Thoracic aorta (tissue), 2 donors: ENCODE results near the gene EEIG1. TPM values are rescaled to one million over a fixed set of nuclear protein-coding genes. Genes with fewer than 3 reads are reported as not detected.

ENCODE experiments used
- ATAC-seq: fragments of 150-250 bp; one replicate; pipeline ENCODE4 v1.8.0; 2017; ENCODE audit warnings: low read depth; ENCODE audit not compliant: insufficient number of reproducible peaks, low FRiP score
- DNase-seq: peaks from one replicate; pipeline ENCODE4 v3.0.0-alpha.2; 2020; ENCODE audit warnings: low spot score
- H3K27ac ChIP-seq, 2 donors: fragments of 200-600 bp; sonication (generic); 1 replicate in 1 of 2; 2 replicates in 1 of 2; pipeline ENCODE4 v1.5.1; 2016; ENCODE audit warnings: mild to moderate bottlenecking in 2 of 2, moderate library complexity in 2 of 2
- H3K27me3 ChIP-seq: fragments of 200-600 bp; sonication (generic); replicated peaks from 2 replicates; pipeline ENCODE4 v1.6.0; 2016; ENCODE audit warnings: mild to moderate bottlenecking; ENCODE audit not compliant: insufficient read depth
- H3K36me3 ChIP-seq: fragments of 200-600 bp; sonication (generic); one replicate; pipeline ENCODE4 v1.5.1; 2016
- H3K4me1 ChIP-seq, 2 donors: fragments of 200-600 bp; sonication (generic); 1 replicate in 1 of 2; 2 replicates in 1 of 2; pipeline versions ENCODE4 v1.5.1 to v1.6.0; 2016; ENCODE audit warnings: low read depth in 2 of 2, mild to moderate bottlenecking in 1 of 2; ENCODE audit not compliant: control insufficient read depth in 1 of 2
- H3K4me3 ChIP-seq: fragments of 200-600 bp; sonication (generic); 2 replicates; pipeline ENCODE4 v1.5.1; 2016; ENCODE audit warnings: mild to moderate bottlenecking
- H3K9me3 ChIP-seq: fragments of 200-600 bp; sonication (generic); 2 replicates; pipeline ENCODE4 v1.5.1; 2016
- CTCF ChIP-seq: fragments of 200-600 bp; sonication (generic); IDR thresholded peaks from one replicate; pipeline ENCODE4 v1.5.1; 2019; ENCODE audit warnings: antibody characterized with exemption
- total RNA-seq, 2 donors: library from RNA; depleted of rRNA; stranded (reverse); fragments of >200 nt; gene quantifications; one replicate each; pipeline versions ENCODE4 v1.1.0 to v1.2.3, GENCODE V29; 2016

EEIG1 gene
- total RNA-seq, 2 donors from 2014 or later = 20.4 to 26.5 TPM

DNA sequence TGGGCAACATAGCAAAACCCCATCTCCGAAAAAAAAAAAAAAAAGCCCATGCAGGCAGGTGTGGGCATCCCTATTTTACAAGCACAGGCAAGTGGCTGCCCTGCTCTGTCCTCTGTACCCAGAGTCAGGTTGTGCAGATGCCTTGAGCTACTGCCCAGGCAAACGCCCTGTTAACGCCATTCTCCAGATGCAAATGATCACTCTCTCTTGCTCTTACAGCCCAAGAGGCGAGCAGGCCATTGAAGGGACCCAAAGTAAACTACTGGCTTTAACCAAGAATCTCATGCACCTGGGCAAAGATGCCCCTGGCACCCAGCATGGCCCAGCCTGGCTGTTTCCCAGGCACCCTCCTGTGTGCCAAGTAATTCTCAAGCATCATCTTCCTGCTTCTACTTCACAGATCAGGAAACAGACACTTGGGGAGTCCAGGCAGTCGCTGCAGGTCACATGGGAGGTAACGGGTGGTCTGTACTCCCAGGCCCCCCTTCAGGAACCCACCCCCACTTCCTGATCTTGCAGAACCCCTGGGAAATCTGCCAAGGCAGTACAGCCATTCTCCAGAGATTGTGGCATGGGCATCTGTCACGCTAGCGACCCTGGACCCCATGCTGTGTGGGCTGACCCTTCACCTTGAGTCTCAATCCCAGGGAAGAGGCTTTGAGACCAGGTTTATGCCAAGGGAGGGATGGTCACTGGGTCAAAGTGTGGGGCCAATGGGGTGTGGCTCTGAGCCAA, 14.2 kb downstream of the EEIG1 start:
- H3K9me3 ChIP-seq = no peaks in the 10 kb centered on the region
- peaks cover 61 to 95% of the 10 kb centered on the region in 2 donors for H3K4me1 ChIP-seq
- TF ChIP-seq CTCF = no peak
- peak overlapping the region; percentile 83 to 94 for H3K27ac ChIP-seq
- no peak overlapping the region for H3K4me3 ChIP-seq
- H3K36me3 ChIP-seq = no peaks in the 10 kb centered on the region
- no peak for DNase-seq
- no peak for ATAC-seq
- no peaks in the 10 kb centered on the region for H3K27me3 ChIP-seq

DNA sequence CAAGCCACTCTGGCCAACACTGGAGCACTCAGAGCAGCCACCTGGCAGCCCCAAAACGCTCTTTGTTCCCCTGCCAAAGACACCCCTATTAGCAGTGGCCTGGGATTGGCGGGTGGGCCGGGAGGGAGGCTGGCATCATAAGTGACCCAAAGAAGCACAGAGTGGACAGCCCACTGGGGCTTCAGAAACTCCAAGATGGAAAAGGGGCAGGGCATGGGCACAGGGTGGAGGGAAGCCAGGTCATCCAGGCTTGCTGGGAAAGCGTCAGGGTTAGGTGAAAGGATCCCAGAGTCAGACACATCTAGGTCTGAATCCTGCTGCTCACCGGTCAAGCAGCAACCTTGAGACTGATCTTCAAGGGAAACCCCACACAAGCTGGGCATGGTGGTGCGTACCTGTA, 14.8 kb downstream of the EEIG1 start:
- Histone ChIP-seq H3K27me3 (no peaks in the 10 kb centered on the region), H3K9me3 (no peaks in the 10 kb centered on the region), H3K4me3 (peak overlapping the region; percentile 61), H3K36me3 (no peaks in the 10 kb centered on the region), H3K27ac (peak overlapping the region; percentile 83 to 94), H3K4me1 (peaks cover 59 to 91% of the 10 kb centered on the region in 2 donors)
- ATAC-seq (no peak), DNase-seq (no peak)
- TF ChIP-seq CTCF = no peak

- peak overlapping the region; percentile 3 for H3K4me3 ChIP-seq
- no peak for TF ChIP-seq CTCF
- H3K27me3 ChIP-seq = no peaks in the 10 kb centered on the region
- no peak for ATAC-seq
- H3K36me3 ChIP-seq = no peaks in the 10 kb centered on the region
- DNase-seq = no peak
- no peaks in the 10 kb centered on the region for H3K9me3 ChIP-seq
- peak overlapping the region; percentile 83 to 94 for H3K27ac ChIP-seq
- H3K4me1 ChIP-seq = peaks cover 44 to 80% of the 10 kb centered on the region in 2 donors
Measured at GRCh38 chr9:127963359-127964064, 17.3 kb downstream of the EEIG1 start.

DNA sequence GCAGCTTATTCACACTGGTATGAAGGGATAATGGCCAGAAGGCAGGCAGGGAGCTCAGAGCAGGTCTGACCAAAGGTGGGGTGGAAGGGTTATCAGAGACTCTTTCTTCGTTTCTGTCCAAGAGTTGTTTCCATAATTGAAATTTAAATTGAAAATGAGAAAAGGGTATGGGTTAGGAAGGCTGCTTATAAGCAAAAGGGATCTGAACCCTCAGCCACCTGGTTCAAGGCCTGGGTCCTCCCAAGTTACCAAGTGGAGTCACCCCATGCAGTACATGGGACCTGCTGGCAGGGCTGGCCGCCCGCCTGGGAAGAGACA, 17.8 kb downstream of the EEIG1 start:
- H3K9me3 ChIP-seq = no peaks in the 10 kb centered on the region
- peak overlapping the region; percentile 83 to 94 for H3K27ac ChIP-seq
- ATAC-seq (no peak), DNase-seq (no peak)
- no peak overlapping the region for H3K4me3 ChIP-seq
- peaks cover 38 to 74% of the 10 kb centered on the region in 2 donors for H3K4me1 ChIP-seq
- TF ChIP-seq CTCF = no peak
- no peaks in the 10 kb centered on the region for H3K27me3 ChIP-seq
- no peaks in the 10 kb centered on the region for H3K36me3 ChIP-seq

GRCh38 chr9:127962278-127962677, 18.5 kb downstream of the EEIG1 start:
- H3K4me1 ChIP-seq = peaks cover 38 to 67% of the 10 kb centered on the region in 2 donors
- no peak for TF ChIP-seq CTCF
- H3K9me3 ChIP-seq = no peaks in the 10 kb centered on the region
- H3K27ac ChIP-seq = peak overlapping the region; percentile 83 to 94
- H3K4me3 ChIP-seq = no peak overlapping the region
- ATAC-seq (no peak), DNase-seq (no peak)
- no peaks in the 10 kb centered on the region for H3K27me3 ChIP-seq
- no peaks in the 10 kb centered on the region for H3K36me3 ChIP-seq
